Measurements from ENCODE around the gene KIF2C.
"Not testable (repeated sequence)": the region's sequence is repeated elsewhere in the genome, so short reads cannot be mapped to it uniquely, and the experiment has no call there.

KIF2C gene

GRCh38 chr1:44775930-44776729 lies 36.5 kb downstream of the KIF2C start:
- no peak for DNase-seq (ENCODE audit: low read depth)

- no peak for DNase-seq (ENCODE audit: low read depth)
Measured at GRCh38 chr1:44776730-44777068, 37.1 kb downstream of the KIF2C start.

GRCh38 chr1:44777547-44777946 lies 37.9 kb downstream of the KIF2C start:
- no peak for DNase-seq (ENCODE audit: low read depth)

GRCh38 chr1:44777969-44778635 lies 38.5 kb downstream of the KIF2C start:
- no peak for DNase-seq (ENCODE audit: low read depth)

GRCh38 chr1:44778705-44779576 lies 39.3 kb downstream of the KIF2C start:
- no peak for DNase-seq (ENCODE audit: low read depth)

- no peak for DNase-seq (ENCODE audit: low read depth)
Measured at GRCh38 chr1:44780583-44781121, 41.0 kb downstream of the KIF2C start.

GRCh38 chr1:44783697-44784093 lies 44.1 kb downstream of the KIF2C start:
- no peak for DNase-seq (ENCODE audit: low read depth)

GRCh38 chr1:44784094-44785028 lies 44.7 kb downstream of the KIF2C start:
- DNase-seq (ENCODE audit: low read depth) = no peak

GRCh38 chr1:44785029-44785380 lies 45.4 kb downstream of the KIF2C start:
- DNase-seq (ENCODE audit: low read depth) = no peak

- DNase-seq (ENCODE audit: low read depth) = no peak
Measured at GRCh38 chr1:44785501-44786137, 46.0 kb downstream of the KIF2C start.

- no peak for DNase-seq (ENCODE audit: low read depth)
Measured at GRCh38 chr1:44786138-44786840, 46.7 kb downstream of the KIF2C start.

- DNase-seq (ENCODE audit: low read depth) = no peak
Measured at GRCh38 chr1:44786841-44787426, 47.3 kb downstream of the KIF2C start.

- no peak for DNase-seq (ENCODE audit: low read depth)
Measured at GRCh38 chr1:44787506-44787905, 47.9 kb downstream of the KIF2C start.

GRCh38 chr1:44788120-44788860 lies 48.7 kb downstream of the KIF2C start, which contains the start of gene BEST4:
BEST4 (minus strand) TSS chr1:44788170; CDS start chr1:44787705, 465 bp downstream.
- DNase-seq (ENCODE audit: low read depth) = no peak

- DNase-seq (ENCODE audit: low read depth) = no peak
Measured at GRCh38 chr1:44790968-44791801, 51.5 kb downstream of the KIF2C start.

GRCh38 chr1:44792736-44793502 lies 53.3 kb downstream of the KIF2C start:
- DNase-seq (ENCODE audit: low read depth) = no peak

GRCh38 chr1:44797886-44798285 lies 58.2 kb downstream of the KIF2C start:
- DNase-seq (ENCODE audit: low read depth) = not testable (repeated sequence)
